HG02840 (cell line): Measurements from ENCODE around the gene DCHS2.
"Not testable (repeated sequence)": the region's sequence is repeated elsewhere in the genome, so short reads cannot be mapped to it uniquely, and the experiment has no call there.

Experiments
- ATAC-seq: cut with Tn5 transposase; IDR thresholded peaks from one replicate; pipeline ENCODE4 v1.9.1; 2021; ENCODE audit warnings: mild to moderate bottlenecking, moderate library complexity, moderate number of reproducible peaks; ENCODE audit not compliant: unreplicated experiment, low FRiP score

The DCHS2 gene

DNA sequence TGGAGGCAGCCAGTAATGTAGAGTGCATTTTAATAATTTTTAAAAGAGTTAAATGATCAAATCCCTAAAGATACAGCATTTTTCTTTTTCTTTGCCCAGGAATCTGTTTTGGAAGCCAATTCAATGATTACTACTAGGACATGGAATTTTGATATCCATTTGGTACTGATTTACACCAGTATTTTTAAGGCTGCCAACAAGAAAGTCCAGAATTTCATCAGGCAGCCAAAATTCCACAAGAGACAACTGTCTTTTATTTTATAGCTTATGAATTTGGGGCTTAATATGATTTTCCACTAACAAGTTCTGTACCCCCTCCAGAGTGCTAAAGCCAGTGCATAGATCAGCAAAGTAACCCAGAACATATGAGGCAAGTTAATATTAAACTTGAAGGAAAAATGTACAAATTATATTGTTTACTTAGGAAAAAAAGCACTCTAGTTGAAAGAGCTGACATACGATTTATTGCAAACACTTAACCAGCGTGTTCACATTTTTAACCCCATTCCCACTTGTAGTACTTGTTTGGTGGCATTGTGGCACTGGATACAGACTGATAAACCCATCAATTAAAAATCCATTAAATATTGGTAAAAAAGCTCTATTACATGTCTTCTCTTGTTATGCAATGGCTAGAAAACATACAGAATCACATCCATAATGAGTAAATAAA lies 259.7 kb downstream of the DCHS2 start:
- ATAC-seq, result no peak

- no peak for ATAC-seq
Observed at GRCh38 chr4:154230723-154231122, 260.9 kb downstream of the DCHS2 start.

- ATAC-seq, result no peak
Observed at GRCh38 chr4:154230091-154230490, 261.5 kb downstream of the DCHS2 start.

- no peak for ATAC-seq
Observed at GRCh38 chr4:154222875-154223274, 268.7 kb downstream of the DCHS2 start.

- ATAC-seq, result no peak
Observed at GRCh38 chr4:154218051-154218450, 273.5 kb downstream of the DCHS2 start.

DNA sequence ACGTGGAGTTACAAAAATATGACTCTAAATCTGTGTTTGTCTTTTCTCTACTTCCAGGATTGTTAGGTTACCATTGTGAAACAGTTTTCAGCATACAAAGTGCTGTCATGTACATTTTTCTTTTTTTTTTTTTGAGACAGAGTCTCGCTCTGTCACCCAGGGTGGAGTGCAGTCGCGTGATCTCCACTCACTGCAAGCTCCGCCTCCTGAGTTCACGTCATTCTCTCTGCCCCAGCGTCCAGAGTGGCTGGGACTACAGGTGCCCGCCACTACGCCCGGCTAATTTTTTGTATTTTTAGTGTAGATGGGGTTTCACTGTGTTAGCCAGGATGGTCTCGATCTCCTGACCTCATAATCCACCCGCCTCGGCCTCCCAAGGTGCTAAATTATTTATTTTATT lies 274.2 kb downstream of the DCHS2 start:
- not testable (repeated sequence) for ATAC-seq

DNA sequence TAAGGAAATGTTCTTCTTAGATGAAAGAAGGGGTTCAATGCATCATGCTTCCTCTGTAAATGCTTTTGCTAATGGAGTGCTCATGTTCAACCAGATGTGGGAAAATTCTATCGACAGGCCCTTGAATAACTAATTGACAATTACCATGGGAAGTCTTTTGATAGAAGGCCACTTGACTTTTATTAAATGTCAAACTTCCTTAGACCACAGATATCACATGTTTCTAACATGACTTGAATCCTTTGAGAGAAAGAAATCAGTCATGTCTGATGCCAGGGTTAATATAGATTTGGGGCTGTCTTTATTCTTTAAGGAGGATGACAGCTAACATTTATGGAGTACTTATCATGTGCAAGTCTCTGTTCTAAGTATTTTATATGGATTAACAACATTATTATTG lies 280.1 kb downstream of the DCHS2 start:
- ATAC-seq, result no peak

- ATAC-seq, result no peak
Observed at GRCh38 chr4:154208424-154208823, 283.2 kb downstream of the DCHS2 start.

DNA sequence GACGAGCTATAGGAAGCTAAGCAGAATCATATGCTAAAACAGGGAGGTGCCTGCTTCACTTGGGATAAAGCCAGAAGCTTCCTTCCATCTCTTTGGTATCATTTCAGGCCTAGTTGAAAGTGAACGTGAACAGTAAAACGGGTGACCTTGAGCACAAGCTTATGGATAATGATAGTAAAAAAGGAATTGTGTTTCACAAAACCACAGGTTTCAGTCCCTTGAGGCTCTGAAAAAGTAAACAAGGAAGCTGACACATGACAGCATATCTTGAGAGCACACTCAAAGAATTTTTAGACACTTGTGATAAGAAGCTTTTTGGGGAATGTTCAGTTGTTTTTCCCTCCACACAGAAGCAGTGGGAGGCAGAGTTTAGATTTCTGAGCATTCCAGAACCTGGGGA lies 286.1 kb downstream of the DCHS2 start:
- no peak for ATAC-seq

- no peak for ATAC-seq
Observed at GRCh38 chr4:154194649-154195048, 296.9 kb downstream of the DCHS2 start.

GRCh38 chr4:154192585-154192984 lies 299.0 kb downstream of the DCHS2 start:
- ATAC-seq, result no peak

GRCh38 chr4:154189346-154189745 lies 302.3 kb downstream of the DCHS2 start:
- no peak for ATAC-seq

- no peak for ATAC-seq
Observed at GRCh38 chr4:154186888-154187287, 304.7 kb downstream of the DCHS2 start.

DNA sequence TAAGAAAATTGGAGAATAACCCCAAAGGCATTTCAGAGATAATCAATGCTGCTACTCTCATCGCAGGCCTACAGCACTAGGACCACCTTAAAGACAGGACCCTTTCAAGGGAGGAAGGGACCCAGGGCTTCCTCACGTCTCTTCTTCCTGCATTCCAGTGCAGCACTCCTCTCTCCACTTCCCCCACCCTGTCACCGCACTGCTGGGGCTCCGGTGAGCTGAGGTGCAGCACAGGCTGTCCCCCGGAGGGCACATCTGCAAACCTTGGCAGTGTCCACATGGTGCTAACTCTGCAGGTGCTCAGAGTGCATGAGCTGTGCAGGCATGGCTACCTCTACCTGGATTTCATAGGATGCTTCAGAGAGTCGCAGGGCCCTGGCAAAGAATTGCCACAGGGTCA lies 305.6 kb downstream of the DCHS2 start:
- ATAC-seq, result no peak

GRCh38 chr4:154184238-154184637 lies 307.4 kb downstream of the DCHS2 start:
- no peak for ATAC-seq

DNA sequence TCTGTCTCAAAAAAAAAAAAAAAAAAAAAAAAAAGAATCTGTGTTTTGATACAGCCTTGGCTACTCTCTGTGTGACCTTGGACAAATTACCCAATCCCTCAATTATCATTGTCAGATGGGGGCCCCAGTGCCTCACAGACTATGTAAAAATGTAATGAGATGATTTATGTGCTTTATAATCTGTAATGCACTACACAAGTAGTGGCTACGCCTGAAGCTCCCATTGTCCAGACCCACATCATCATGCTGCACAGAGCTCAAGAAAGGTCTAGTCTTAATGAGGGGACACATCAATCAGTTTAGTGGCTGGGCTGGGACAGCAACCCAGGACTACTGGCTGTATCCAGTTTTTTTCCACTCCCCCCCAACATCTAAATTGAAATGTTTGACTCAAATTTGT lies 308.3 kb downstream of the DCHS2 start:
- no peak for ATAC-seq
